GM19452 (cell line): ENCODE data around the gene HAO1.
"Not testable (repeated sequence)": the region's sequence is repeated elsewhere in the genome, so short reads cannot be mapped to it uniquely, and the experiment has no call there.

Experiments
- ATAC-seq: cut with Tn5 transposase; IDR thresholded peaks from one replicate; pipeline ENCODE4 v1.9.1; 2021; ENCODE audit not compliant: unreplicated experiment

HAO1 gene

DNA sequence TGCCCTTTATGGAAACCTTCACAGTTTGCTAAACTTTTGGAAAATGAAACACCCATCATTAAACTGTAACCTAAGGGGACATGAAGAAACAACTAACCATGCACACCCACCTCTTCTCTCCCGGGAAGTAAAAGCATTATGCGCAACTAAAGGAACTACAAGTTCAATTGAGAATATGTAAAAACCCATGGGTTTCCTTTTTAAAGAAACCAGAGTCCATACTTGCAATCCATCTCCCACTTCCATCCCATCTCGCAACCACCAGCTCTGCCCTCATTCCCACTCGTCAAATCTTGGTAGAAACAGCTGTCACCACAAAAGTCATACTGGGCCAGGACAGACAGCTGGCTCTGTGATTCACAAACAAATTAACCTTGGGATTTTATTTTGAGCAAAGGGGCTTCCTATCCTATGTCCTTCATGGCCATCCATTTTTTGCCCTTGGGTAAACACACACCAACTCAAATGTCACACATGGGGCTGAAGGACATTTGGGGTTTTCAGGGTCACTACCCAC lies 81.5 kb downstream of the HAO1 start:
- ATAC-seq = no peak

DNA sequence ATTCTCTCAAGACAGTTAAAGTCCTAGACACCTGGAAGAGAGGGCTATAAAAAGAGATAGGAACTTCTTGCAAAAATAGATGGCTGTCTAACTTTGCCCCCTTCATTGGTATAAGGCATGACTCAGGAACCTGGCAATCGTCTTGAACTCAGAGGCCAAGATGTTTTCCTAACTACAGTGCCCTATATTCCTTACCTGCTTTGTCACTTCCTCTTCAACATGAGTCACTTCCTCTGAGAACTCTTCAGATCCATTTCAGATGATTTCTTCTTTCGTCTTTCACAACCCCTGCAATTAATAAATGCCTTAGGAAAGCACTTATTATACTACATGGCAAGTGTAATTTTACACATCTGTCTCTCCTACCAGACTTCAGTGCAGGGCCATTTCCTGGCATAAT lies 83.5 kb downstream of the HAO1 start:
- ATAC-seq = no peak

DNA sequence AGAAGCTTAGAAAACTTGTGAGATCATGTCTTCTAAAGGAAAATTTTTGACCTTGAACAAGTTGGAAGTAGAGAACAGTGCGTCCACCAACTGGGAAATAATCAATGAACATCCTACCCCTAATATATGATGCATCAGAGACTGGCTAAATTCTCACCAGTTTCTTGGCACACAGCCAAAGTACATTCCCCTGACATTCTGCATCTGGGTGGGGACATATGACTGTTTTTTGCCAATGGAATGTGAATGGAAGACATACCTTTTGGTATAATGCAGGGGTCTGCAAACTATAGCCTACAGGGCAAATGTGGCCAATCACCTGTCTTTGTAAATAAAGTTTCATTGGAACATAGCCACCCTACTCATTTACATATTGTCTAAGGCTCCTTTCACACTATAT lies 84.7 kb downstream of the HAO1 start:
- ATAC-seq = no peak

DNA sequence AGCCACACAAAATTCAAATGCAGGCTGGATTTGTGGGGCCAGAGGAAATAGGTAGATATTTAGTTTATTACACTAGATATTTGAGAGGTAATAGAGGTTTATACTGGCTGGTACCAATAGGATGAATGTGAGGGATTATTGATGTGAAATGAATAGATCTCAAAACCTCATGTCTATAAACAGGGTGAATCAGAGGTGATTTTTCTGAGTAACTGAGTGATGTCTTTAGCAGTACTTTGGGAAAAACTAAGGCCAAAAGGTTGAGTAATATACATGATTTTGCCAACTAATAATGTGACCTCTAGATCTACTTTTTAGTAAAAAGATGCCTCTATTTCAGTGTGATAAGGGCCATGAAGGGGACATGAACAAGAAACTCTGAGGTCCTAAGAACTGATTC lies 86.8 kb downstream of the HAO1 start:
- no peak for ATAC-seq

DNA sequence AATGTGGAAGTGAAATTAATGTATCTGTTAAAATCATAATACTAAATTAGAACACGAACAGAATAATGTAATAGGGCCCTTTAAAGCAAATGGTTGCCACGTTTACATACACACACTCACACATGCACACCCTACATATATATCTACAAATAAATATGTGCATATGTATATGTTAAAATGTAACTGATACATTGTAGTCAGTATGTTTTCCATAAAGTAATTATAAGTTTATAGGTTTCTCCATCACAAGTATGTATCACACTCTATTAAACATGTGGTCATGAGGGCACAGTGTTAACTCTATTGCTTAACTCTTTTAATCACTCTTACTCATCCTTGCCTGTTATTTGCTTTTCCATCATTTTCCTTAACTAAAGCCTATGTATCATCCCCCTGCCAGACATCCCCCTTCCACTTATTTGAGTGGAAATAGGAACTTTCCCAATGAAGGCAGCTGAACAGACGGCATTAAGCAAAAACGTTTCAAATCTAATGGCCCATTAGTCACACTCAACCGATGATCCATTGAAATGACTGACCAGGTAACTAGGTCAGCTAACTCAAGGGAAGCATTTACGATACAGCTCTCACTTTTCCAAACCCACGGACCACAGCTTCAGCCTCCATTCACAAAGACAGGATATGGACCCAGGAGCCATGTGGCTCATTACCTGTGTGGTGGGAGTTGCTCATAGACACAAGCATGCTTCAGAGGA lies 89.3 kb downstream of the HAO1 start:
- ATAC-seq = no peak

DNA sequence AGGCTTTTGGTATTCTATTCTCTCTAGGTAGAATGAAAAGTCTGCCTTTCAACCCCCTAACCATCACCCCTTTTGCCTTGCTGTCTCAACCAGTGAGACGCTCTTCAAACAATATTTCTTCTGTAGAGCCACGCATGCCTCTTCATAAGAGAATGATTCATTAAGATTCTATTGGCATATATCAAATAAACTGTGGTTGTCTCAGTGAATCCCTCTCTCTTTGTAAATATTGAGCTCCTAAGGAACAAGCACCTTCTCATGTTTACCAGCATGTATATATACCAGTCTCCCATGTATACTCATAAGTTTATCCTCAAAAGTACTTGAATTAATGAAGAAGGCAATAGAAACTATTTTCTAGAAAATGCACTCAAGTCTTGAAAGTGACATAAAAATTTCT lies 90.6 kb downstream of the HAO1 start:
- no peak for ATAC-seq

DNA sequence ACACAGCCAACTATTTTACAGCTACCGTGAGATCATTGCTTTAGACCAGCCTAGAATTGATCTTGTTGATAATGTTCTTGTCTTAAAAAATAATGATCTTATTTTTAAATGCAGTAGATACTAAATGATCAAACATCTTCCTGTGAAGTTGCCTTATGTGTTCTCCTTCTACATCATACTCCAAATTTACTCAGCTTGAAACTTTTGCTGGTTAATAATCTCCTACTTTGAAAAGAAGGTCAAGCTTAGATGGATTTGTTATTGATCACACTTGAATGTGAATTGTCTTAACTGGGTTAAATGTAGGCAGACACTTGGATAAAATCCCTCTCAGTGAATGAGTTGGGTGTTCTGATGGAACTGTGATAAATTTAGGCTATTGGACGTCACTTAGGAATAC lies 91.9 kb downstream of the HAO1 start:
- ATAC-seq = no peak

DNA sequence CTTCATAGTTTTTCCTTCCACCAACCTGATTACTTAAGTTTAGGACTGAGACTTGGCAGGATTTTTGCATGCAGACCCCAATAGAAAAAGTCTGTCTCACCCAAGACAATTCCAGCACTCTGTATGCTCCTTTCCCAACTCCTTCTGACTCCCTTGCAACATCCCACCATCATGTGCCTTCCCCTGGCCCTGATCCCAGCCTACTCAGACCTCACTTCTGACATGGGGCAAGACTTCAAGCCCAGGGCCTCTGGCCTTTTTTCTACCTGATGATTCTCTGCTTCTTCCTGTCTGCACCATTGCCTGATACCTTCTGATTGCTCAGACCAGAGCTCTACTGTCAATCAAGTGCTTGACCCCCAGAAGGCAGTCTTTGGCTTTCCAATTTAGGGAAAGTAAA lies 96.6 kb downstream of the HAO1 start:
- ATAC-seq = no peak

DNA sequence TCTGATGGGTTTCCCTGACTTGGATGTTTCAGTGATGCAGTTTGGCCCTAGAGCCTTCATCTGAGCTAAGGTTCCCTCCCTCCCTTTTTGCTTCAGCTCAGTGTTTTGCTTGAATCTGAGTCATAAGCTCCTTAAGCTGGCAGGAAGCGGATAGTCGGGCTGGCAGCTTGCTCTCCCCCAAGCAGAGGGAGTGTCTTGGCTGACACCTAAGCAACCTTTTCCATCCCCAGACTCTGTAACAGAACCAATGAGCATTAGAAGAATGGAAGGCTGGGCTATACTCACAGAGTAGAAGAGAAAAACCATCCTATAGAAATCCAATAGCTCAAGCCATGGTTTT lies 98.3 kb downstream of the HAO1 start:
- ATAC-seq = no peak

DNA sequence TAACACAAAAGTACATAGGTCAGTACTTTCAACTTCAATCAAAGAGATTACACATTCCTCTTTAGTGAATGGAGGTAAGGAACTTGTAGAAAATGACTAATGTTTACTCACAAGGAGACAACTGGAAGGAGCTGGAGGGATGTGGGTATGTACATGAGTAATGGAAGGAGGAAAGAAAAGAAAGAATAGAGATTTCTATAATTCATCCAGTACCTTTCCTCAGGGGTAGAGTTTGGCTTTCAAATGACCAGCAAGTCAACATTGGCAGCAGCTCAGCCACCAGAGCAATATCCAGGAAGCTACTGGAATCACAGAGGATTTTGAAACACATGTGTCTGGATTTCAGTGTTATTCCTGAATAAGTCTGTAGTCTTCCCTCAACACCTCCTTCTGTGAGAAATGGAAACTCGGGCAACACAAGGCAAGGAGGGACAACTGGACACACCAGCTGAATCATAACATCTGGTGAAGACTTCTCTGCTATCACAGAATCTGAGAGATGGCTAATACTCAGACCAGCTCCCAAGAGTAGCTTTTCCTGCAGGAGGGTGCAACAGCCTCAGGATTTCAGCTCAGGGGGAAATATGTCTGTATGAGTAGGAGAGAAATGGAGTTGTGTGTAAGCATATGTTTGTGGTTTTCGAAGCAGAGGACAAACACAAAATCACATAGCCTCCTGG lies 98.8 kb downstream of the HAO1 start:
- no peak for ATAC-seq

DNA sequence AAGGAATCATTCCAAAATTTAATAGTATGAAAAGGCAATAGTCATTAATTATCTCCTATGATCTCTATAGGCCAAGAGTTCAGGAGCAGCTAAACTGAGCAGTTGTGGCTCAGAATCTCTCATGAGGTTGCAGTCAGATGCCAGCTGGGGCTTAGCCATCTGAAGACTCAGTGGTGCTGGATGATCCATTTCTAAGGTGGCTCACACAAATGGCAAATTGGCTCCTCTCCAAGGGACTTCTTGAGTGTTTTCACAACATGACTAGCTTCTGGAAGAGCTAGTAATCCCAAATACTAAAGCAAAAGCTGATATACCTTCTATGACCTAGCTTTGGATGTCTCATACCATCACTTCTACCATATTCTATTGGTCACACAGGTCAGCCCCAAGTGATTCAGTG lies 104.2 kb downstream of the HAO1 start:
- ATAC-seq = no peak

DNA sequence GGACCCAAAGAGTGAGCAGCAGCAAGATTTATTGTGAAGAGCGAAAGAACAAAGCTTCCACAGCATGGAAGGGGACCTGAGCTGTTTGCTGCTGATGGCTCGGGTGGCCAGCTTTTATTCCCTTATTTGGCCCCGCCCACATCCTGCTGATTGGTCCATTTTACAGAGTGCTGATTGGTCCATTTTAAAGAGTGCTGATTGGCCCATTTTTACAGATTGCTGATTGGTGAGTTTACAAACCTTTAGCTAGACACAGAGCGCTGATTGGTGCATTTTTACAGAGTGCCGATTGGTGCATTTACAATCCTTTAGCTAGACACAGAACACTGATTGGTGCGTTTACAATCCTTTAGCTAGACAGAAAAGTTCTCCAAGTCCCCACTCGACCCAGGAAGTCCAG lies 105.8 kb downstream of the HAO1 start:
- not testable (repeated sequence) for ATAC-seq
